Left renal pelvis (tissue), 4 donors: ENCODE data around the gene PTMS. TPM values are rescaled to one million over a fixed set of nuclear protein-coding genes. Genes with fewer than 3 reads are reported as not detected.
A peak's percentile ranks its signal among the peaks of the same experiment; 100 is the strongest.

ENCODE experiments used
- DNase-seq, 4 donors: peaks; one replicate each; pipeline ENCODE4 v3.0.0-alpha.2; 2013; ENCODE audit warnings: low read depth in 4 of 4, low spot score in 3 of 4
- polyA plus RNA-seq, 4 donors: library from polyadenylated mRNA; unstranded; fragments of 120-200 nt; gene quantifications; one replicate each; pipeline ENCODE4 v1.2.1, GENCODE V29; 2013; ENCODE audit not compliant: insufficient read length in 4 of 4

The PTMS gene
- polyA plus RNA-seq, 4 donors = 503 to 684 (median 585) TPM

- no peak for DNase-seq
Observed at GRCh38 chr12:6770600-6770999, 4.4 kb downstream of the PTMS start.

GRCh38 chr12:6771091-6771495 is 4.9 kb downstream of the PTMS start:
- DNase-seq = no peak

- no peak for DNase-seq
Observed at GRCh38 chr12:6771509-6772330, 5.6 kb downstream of the PTMS start.

- no peak for DNase-seq
Observed at GRCh38 chr12:6772331-6772695, 6.2 kb downstream of the PTMS start, which contains the start of gene LAG3. TSS of gene LAG3 (plus strand) at chr12:6772520. CDS start at chr12:6772853, 333 bp downstream.

- no peak for DNase-seq
Observed at GRCh38 chr12:6772726-6773589, 6.8 kb downstream of the PTMS start.

GRCh38 chr12:6773590-6774351 is 7.6 kb downstream of the PTMS start:
- DNase-seq = no peak

- DNase-seq = no peak
Observed at GRCh38 chr12:6774499-6775062, 8.4 kb downstream of the PTMS start.

- no peak for DNase-seq
Observed at GRCh38 chr12:6775185-6776174, 9.3 kb downstream of the PTMS start.

GRCh38 chr12:6777386-6777785 is 11.2 kb downstream of the PTMS start:
- DNase-seq = no peak

- no peak for DNase-seq
Observed at GRCh38 chr12:6778217-6778573, 12.0 kb downstream of the PTMS start.

- peak in 3 of 4 donors; percentile 89 to 92 (median 89) for DNase-seq
Observed at GRCh38 chr12:6778574-6779550, 12.7 kb downstream of the PTMS start.

GRCh38 chr12:6779708-6780432 is 13.7 kb downstream of the PTMS start:
- DNase-seq = no peak

- DNase-seq = no peak
Observed at GRCh38 chr12:6780573-6780972, 14.4 kb downstream of the PTMS start.

- DNase-seq = no peak
Observed at GRCh38 chr12:6782119-6782518, 16.0 kb downstream of the PTMS start.

- DNase-seq = no peak
Observed at GRCh38 chr12:6782850-6783566, 16.8 kb downstream of the PTMS start.

- DNase-seq = no peak
Observed at GRCh38 chr12:6783828-6784227, 17.7 kb downstream of the PTMS start.

GRCh38 chr12:6784296-6784695 is 18.1 kb downstream of the PTMS start:
- no peak for DNase-seq
